ENCODE measurements around the gene RELN. TPM values are rescaled to one million over a fixed set of nuclear protein-coding genes. Genes with fewer than 3 reads are reported as not detected.

The RELN gene
- total RNA-seq, 4 donors from 2014 or later: 2.2 to 8.6 (median 3.5) TPM

- Histone ChIP-seq H3K9me3 (no peaks in the 10 kb centered on the region), H3K36me3 (no peaks in the 10 kb centered on the region), H3K27me3 (no peaks in the 10 kb centered on the region), H3K4me1 (no peaks in the 10 kb centered on the region), H3K27ac (no peak overlapping the region), H3K4me3 (no peak overlapping the region)
- no peak for ATAC-seq
- WGBS, 2 donors (ENCODE audit: low coverage in 1 of 2): 68 to 100% methylated on average over 1 to 2 of the region's 2 CpGs
- TF ChIP-seq EP300 (IDR thresholded peaks at IDR 0.05) (no peak), POLR2AphosphoS5 (IDR thresholded peaks at IDR 0.05) (no peak), POLR2A (IDR thresholded peaks at IDR 0.05) (no peak)
- TF ChIP-seq, protein P1, sequence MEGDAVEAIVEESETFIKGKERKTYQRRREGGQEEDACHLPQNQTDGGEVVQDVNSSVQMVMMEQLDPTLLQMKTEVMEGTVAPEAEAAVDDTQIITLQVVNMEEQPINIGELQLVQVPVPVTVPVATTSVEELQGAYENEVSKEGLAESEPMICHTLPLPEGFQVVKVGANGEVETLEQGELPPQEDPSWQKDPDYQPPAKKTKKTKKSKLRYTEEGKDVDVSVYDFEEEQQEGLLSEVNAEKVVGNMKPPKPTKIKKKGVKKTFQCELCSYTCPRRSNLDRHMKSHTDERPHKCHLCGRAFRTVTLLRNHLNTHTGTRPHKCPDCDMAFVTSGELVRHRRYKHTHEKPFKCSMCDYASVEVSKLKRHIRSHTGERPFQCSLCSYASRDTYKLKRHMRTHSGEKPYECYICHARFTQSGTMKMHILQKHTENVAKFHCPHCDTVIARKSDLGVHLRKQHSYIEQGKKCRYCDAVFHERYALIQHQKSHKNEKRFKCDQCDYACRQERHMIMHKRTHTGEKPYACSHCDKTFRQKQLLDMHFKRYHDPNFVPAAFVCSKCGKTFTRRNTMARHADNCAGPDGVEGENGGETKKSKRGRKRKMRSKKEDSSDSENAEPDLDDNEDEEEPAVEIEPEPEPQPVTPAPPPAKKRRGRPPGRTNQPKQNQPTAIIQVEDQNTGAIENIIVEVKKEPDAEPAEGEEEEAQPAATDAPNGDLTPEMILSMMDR (IDR thresholded peaks at IDR 0.05): no peak
These were observed 258.3 kb downstream of the RELN start for GRCh38 chr7:103731169-103731568.

DNA sequence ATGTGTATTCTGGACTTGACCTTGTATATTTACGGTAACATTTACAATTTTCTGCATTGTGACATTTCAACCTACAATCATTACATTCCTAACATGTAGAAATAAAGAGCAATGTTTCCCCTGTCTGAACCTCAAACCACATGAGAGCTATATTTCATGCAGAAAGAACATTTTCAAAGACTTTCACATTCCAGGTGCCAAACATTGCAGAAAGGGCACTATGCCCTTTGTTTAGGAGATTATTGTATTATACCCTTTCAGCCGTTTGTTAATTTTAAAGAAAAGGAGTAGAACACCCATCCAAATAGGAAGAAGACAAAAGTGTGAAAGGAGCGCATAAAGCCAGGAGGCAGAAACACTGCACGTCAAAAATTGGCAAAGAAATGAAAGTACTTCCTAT lies 260.4 kb downstream of the RELN start:
- H3K9me3 ChIP-seq: no peaks in the 10 kb centered on the region
- no peak overlapping the region for H3K27ac ChIP-seq
- no peak for ATAC-seq
- no peaks in the 10 kb centered on the region for H3K27me3 ChIP-seq
- TF ChIP-seq POLR2A (IDR thresholded peaks at IDR 0.05): no peak
- TF ChIP-seq POLR2AphosphoS5 (IDR thresholded peaks at IDR 0.05): no peak
- no peak for TF ChIP-seq EP300 (IDR thresholded peaks at IDR 0.05)
- TF ChIP-seq, protein P1 (IDR thresholded peaks at IDR 0.05): no peak
- H3K4me3 ChIP-seq: no peak overlapping the region
- H3K36me3 ChIP-seq: no peaks in the 10 kb centered on the region
- 62 to 67% methylated on average over 4 of the region's 4 CpGs for WGBS, 2 donors (ENCODE audit: low coverage in 1 of 2)
- H3K4me1 ChIP-seq: no peaks in the 10 kb centered on the region

DNA sequence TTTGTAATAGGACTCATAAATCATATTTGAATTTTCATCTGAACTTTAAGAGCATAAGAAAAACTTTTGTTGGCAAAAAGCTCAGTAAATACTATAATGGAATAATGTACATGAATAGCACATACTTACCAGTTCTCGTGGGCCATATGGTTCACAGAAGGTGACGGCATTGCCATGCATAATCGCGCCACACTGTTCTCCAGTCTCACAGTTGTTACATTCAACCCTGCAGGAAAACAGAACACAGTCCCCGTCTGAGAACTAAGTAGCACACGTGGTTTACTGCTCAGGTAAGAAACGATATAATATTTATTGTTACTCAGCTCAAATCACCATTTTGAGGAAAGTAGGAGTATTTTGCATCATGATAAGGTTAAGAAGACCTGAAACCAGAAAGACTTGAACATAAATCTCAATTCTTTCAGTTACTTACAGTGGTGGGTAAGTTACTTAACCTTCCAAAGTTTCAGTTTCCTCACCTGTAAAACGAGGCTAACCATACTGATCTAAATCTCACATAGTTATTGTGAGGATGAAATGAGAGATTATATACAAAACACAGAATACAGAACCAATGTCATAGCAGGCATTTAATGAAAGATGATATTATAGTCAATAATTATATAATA lies 261.4 kb downstream of the RELN start:
- 69 to 81% methylated on average over 8 of the region's 8 CpGs for WGBS, 2 donors (ENCODE audit: low coverage in 1 of 2)
- Histone ChIP-seq H3K4me1 (no peaks in the 10 kb centered on the region), H3K4me3 (no peak overlapping the region), H3K27ac (no peak overlapping the region), H3K36me3 (no peaks in the 10 kb centered on the region), H3K9me3 (no peaks in the 10 kb centered on the region), H3K27me3 (no peaks in the 10 kb centered on the region)
- TF ChIP-seq POLR2AphosphoS5 (IDR thresholded peaks at IDR 0.05) (no peak), POLR2A (IDR thresholded peaks at IDR 0.05) (no peak), EP300 (IDR thresholded peaks at IDR 0.05) (no peak)
- TF ChIP-seq, protein P1 (IDR thresholded peaks at IDR 0.05): no peak
- no peak for ATAC-seq

DNA sequence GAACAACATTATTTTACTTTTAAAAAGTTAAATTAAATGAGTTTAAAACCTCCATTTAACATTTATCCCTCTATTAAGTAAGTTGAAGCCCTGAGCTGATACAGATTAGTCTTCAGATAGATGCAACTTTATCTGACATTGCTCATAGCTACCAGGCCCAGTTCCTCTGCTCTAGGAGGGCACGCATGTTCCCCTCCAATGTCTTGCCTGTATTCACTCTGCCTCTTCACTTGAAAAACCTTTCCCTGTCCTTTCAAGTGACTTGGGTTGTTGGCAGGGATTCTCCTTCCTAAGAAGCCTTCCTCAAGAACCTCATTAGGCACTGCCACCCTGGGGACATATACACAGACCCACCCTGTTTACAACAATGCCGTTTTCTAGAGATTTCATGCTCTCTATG lies 270.4 kb downstream of the RELN start:
- Histone ChIP-seq H3K9me3 (no peaks in the 10 kb centered on the region), H3K27me3 (no peaks in the 10 kb centered on the region), H3K4me1 (no peaks in the 10 kb centered on the region), H3K4me3 (no peak overlapping the region), H3K36me3 (no peaks in the 10 kb centered on the region), H3K27ac (no peak overlapping the region)
- 72 to 88% methylated on average over 2 of the region's 2 CpGs for WGBS, 2 donors (ENCODE audit: low coverage in 1 of 2)
- ATAC-seq: no peak
- TF ChIP-seq POLR2AphosphoS5 (IDR thresholded peaks at IDR 0.05) (no peak), EP300 (IDR thresholded peaks at IDR 0.05) (no peak), POLR2A (IDR thresholded peaks at IDR 0.05) (no peak)
- TF ChIP-seq, protein P1 (IDR thresholded peaks at IDR 0.05): no peak

GRCh38 chr7:103718482-103719061 lies 270.9 kb downstream of the RELN start:
- TF ChIP-seq, protein P1 (IDR thresholded peaks at IDR 0.05): no peak
- no peak for TF ChIP-seq POLR2A (IDR thresholded peaks at IDR 0.05)
- no peak for TF ChIP-seq POLR2AphosphoS5 (IDR thresholded peaks at IDR 0.05)
- no peak for TF ChIP-seq EP300 (IDR thresholded peaks at IDR 0.05)
- H3K4me3 ChIP-seq: no peak overlapping the region
- H3K9me3 ChIP-seq: no peaks in the 10 kb centered on the region
- no peaks in the 10 kb centered on the region for H3K27me3 ChIP-seq
- H3K27ac ChIP-seq: no peak overlapping the region
- H3K4me1 ChIP-seq: no peaks in the 10 kb centered on the region
- H3K36me3 ChIP-seq: no peaks in the 10 kb centered on the region
- ATAC-seq: no peak

Measured in gastroesophageal sphincter (tissue), 4 donors.